K562 (cell line): ENCODE results near the gene HNF1B.

Source experiments
- CBX8 ChIP-seq: fragments of 200-600 bp; sonication (generic); IDR thresholded peaks from 2 replicates; pipeline ENCODE4 v1.6.1; 2012; ENCODE audit warnings: borderline replicate concordance, mixed run types, low read depth, mild to moderate bottlenecking, moderate library complexity, mixed read lengths, low read length, control low read depth, inconsistent platforms; ENCODE audit not compliant: poor library complexity, severe bottlenecking; ENCODE audit errors: extremely low read depth
- EP300 ChIP-seq: IDR thresholded peaks from 2 replicates; pipeline ENCODE4 v1.6.1; 2012; ENCODE audit warnings: low read length, improper control_type of control experiment
- FOS ChIP-seq: IDR thresholded peaks from 3 replicates; pipeline ENCODE4 v1.6.1; 2011; ENCODE audit not compliant: insufficient read length; ENCODE audit errors: extremely low read depth
- MYC ChIP-seq, 2 experiments: fragments of 250-450 bp in 1 of 2; sonication (Bioruptor Pico) in 1 of 2; IDR thresholded peaks; 2 replicates each; pipeline versions ENCODE4 v1.5.1 to v1.6.1; 2012 to 2021; ENCODE audit warnings: low read depth in 2 of 2, borderline replicate concordance in 1 of 2, improper control_type of control experiment in 1 of 2, low read length in 1 of 2, mild to moderate bottlenecking in 1 of 2, moderate library complexity in 1 of 2
- TEAD4 ChIP-seq, 2 experiments: sonication (generic) in 1 of 2; formaldehyde crosslinking in 1 of 2; IDR thresholded peaks; 2 replicates each; pipeline versions ENCODE4 v1.6.1 to v1.8.0; 2012 to 2022; ENCODE audit warnings: borderline replicate concordance in 1 of 2, inconsistent platforms in 1 of 2, low read length in 1 of 2, mild to moderate bottlenecking in 1 of 2, missing genetic modification reagents in 1 of 2
- ZFX ChIP-seq: sonication (generic); formaldehyde crosslinking; IDR thresholded peaks from 2 replicates; pipeline ENCODE4 v1.8.0; 2022; ENCODE audit warnings: mild to moderate bottlenecking, missing genetic modification reagents, moderate library complexity
- ZSCAN29 ChIP-seq: fragments of 450-650 bp; IDR thresholded peaks from 2 replicates; pipeline ENCODE4 v1.6.1; 2017
- TF ChIP-seq, protein P1 (sequence below), 3 experiments: IDR thresholded peaks in 2 of 3; conservative IDR thresholded peaks in 1 of 3; 2 replicates each; pipeline ENCODE4 v1.5.1; 2011 to 2012; ENCODE audit warnings: low read length in 3 of 3, mild to moderate bottlenecking in 3 of 3, control low read depth in 2 of 3, improper control_type of control experiment in 1 of 3, inconsistent platforms in 1 of 3, low read depth in 1 of 3, mixed read lengths in 1 of 3, moderate library complexity in 1 of 3; ENCODE audit not compliant: insufficient read depth in 2 of 3

GRCh38 chr17:37762666-37763065 is 17.8 kb upstream of the HNF1B start:
- TF ChIP-seq FOS (no peak), EP300 (no peak), MYC (IDR thresholded peaks at IDR 0.05; ENCODE audit: low read depth, low read length) (no peak), MYC (CRISPR knock-in tag; IDR thresholded peaks at IDR 0.05; ENCODE audit: borderline replicate concordance, low read depth) (no peak), TEAD4 (IDR thresholded peaks at IDR 0.05; ENCODE audit: low read length) (no peak), TEAD4 (CRISPR knock-in tag; IDR thresholded peaks at IDR 0.05; ENCODE audit: borderline replicate concordance) (no peak), ZSCAN29 (no peak), CBX8 (no peak), ZFX (no peak)
- TF ChIP-seq, protein P1, sequence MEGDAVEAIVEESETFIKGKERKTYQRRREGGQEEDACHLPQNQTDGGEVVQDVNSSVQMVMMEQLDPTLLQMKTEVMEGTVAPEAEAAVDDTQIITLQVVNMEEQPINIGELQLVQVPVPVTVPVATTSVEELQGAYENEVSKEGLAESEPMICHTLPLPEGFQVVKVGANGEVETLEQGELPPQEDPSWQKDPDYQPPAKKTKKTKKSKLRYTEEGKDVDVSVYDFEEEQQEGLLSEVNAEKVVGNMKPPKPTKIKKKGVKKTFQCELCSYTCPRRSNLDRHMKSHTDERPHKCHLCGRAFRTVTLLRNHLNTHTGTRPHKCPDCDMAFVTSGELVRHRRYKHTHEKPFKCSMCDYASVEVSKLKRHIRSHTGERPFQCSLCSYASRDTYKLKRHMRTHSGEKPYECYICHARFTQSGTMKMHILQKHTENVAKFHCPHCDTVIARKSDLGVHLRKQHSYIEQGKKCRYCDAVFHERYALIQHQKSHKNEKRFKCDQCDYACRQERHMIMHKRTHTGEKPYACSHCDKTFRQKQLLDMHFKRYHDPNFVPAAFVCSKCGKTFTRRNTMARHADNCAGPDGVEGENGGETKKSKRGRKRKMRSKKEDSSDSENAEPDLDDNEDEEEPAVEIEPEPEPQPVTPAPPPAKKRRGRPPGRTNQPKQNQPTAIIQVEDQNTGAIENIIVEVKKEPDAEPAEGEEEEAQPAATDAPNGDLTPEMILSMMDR (IDR thresholded peaks at IDR 0.05 in 2 of 3, conservative IDR thresholded peaks at IDR 0.05 in 1 of 3; ENCODE audit: insufficient read depth in 2 of 3, low read depth in 1 of 3, low read length in 3 of 3): no peak
